Gastroesophageal sphincter (tissue), 4 donors: ENCODE measurements around the gene ZNF212. TPM values are rescaled to one million over a fixed set of nuclear protein-coding genes. Genes with fewer than 3 reads are reported as not detected.

Experiments used
- ATAC-seq: fragments of 150-250 bp; one replicate; pipeline ENCODE4 v1.9.1; 2016; ENCODE audit warnings: mild to moderate bottlenecking, moderate library complexity
- H3K27ac ChIP-seq, 4 donors: fragments of 200-600 bp; sonication (generic) in 3 of 4; 1 replicate in 3 of 4; 2 replicates in 1 of 4; pipeline ENCODE4 v1.5.1; 2016 to 2019
- H3K27me3 ChIP-seq: fragments of 200-600 bp; sonication (generic); one replicate; pipeline ENCODE4 v1.5.1; 2019
- H3K36me3 ChIP-seq, 2 donors: fragments of 200-600 bp; sonication (generic); one replicate each; pipeline ENCODE4 v1.5.1; 2019; ENCODE audit warnings: control low read depth in 1 of 2
- H3K4me1 ChIP-seq, 3 donors: fragments of 200-600 bp; sonication (generic); 1 replicate in 2 of 3; 2 replicates in 1 of 3; pipeline ENCODE4 v1.5.1; 2016 to 2019; ENCODE audit warnings: control low read depth in 2 of 3
- H3K4me3 ChIP-seq, 2 donors: fragments of 200-600 bp; sonication (generic); one replicate each; pipeline ENCODE4 v1.5.1; 2019; ENCODE audit warnings: mild to moderate bottlenecking in 1 of 2, moderate library complexity in 1 of 2
- H3K9me3 ChIP-seq, 3 donors: fragments of 200-600 bp; sonication (generic); one replicate each; pipeline ENCODE4 v1.5.1; 2017 to 2019; ENCODE audit warnings: control low read depth in 2 of 3
- EP300 ChIP-seq: sonication (generic); formaldehyde crosslinking; IDR thresholded peaks from one replicate; pipeline ENCODE4 v1.6.1; 2017; ENCODE audit warnings: antibody characterized with exemption, mild to moderate bottlenecking
- POLR2A ChIP-seq, 2 donors: fragments of 450-650 bp; IDR thresholded peaks; one replicate each; pipeline ENCODE4 v1.6.1; 2017; ENCODE audit warnings: antibody characterized with exemption in 2 of 2, mild to moderate bottlenecking in 2 of 2, moderate library complexity in 1 of 2
- POLR2AphosphoS5 ChIP-seq: sonication (generic); formaldehyde crosslinking; IDR thresholded peaks from one replicate; pipeline ENCODE4 v1.6.1; 2017; ENCODE audit warnings: antibody characterized with exemption
- WGBS, 2 donors: methylation state at CpG; one replicate each; pipeline ENCODE4 v1.1.5; 2018; ENCODE audit warnings: low coverage in 1 of 2; 5-methylcytosine and 5-hydroxymethylcytosine counted together
- total RNA-seq, 4 donors: library from RNA; depleted of rRNA; stranded (reverse); fragments of >200 nt; gene quantifications; one replicate each; pipeline ENCODE4 v1.1.0, GENCODE V29; 2016
- TF ChIP-seq, protein P1 (sequence below), 4 experiments: fragments of 200-600 bp in 2 of 4; fragments of 450-650 bp in 2 of 4; sonication (generic) in 1 of 4; IDR thresholded peaks; one replicate each; pipeline ENCODE4 v1.5.1; 2017 to 2019; ENCODE audit warnings: antibody characterized with exemption in 4 of 4, mild to moderate bottlenecking in 2 of 4, moderate library complexity in 2 of 4

Gene ZNF212
- total RNA-seq, 4 donors from 2014 or later = 4.3 to 11.1 (median 9.4) TPM

- WGBS, 2 donors = 79 to 83% methylated on average over 3 to 6 of the region's 6 CpGs
- H3K27ac ChIP-seq = no peak overlapping the region
- ATAC-seq = no peak
Observed at GRCh38 chr7:149199234-149199995, 40.0 kb upstream of the ZNF212 start.

DNA sequence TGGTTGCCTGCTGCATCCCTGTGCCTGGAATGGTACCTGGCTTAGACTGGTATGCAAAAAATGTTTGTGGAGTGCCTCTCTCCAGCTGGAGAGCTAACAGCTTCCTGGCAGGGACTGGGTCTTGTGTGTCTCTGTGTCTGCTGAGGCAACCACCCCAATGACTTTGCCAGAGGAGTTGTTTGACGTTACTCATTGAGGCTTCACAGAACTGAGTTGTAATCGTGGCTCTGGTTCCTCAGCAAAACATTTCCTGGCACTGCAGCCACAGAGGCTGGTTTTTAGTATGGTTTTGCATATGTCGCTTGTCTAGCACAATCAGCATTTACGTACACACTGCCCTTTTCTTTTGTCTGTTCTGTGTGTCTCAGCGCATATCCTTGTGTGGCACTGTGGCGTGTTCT is 36.6 kb upstream of the ZNF212 start:
- no peaks in the 10 kb centered on the region for H3K27me3 ChIP-seq
- no peaks in the 10 kb centered on the region for H3K9me3 ChIP-seq
- WGBS, 2 donors = 83 to 91% methylated on average over 4 of the region's 6 CpGs
- H3K4me3 ChIP-seq = no peak overlapping the region
- TF ChIP-seq EP300 (no peak), POLR2A (IDR thresholded peaks at IDR 0.05) (no peak), POLR2AphosphoS5 (no peak)
- TF ChIP-seq, protein P1, sequence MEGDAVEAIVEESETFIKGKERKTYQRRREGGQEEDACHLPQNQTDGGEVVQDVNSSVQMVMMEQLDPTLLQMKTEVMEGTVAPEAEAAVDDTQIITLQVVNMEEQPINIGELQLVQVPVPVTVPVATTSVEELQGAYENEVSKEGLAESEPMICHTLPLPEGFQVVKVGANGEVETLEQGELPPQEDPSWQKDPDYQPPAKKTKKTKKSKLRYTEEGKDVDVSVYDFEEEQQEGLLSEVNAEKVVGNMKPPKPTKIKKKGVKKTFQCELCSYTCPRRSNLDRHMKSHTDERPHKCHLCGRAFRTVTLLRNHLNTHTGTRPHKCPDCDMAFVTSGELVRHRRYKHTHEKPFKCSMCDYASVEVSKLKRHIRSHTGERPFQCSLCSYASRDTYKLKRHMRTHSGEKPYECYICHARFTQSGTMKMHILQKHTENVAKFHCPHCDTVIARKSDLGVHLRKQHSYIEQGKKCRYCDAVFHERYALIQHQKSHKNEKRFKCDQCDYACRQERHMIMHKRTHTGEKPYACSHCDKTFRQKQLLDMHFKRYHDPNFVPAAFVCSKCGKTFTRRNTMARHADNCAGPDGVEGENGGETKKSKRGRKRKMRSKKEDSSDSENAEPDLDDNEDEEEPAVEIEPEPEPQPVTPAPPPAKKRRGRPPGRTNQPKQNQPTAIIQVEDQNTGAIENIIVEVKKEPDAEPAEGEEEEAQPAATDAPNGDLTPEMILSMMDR (IDR thresholded peaks at IDR 0.05) = no peak
- no peak for ATAC-seq
- H3K27ac ChIP-seq = no peak overlapping the region
- H3K4me1 ChIP-seq = peaks cover 0 to 15% (median 0%) of the 10 kb centered on the region in 3 donors
- H3K36me3 ChIP-seq = peaks cover 0 to 99% of the 10 kb centered on the region in 2 donors

More at GRCh38 chr7:149199234-149199995, 40.0 kb upstream of the ZNF212 start:
- Histone ChIP-seq H3K9me3 (no peaks in the 10 kb centered on the region), H3K4me1 (peaks cover 0 to 39% (median 12%) of the 10 kb centered on the region in 3 donors), H3K4me3 (no peak overlapping the region), H3K27me3 (no peaks in the 10 kb centered on the region), H3K36me3 (peaks cover 0 to 65% of the 10 kb centered on the region in 2 donors)
- TF ChIP-seq, protein P1 (IDR thresholded peaks at IDR 0.05) = no peak
- TF ChIP-seq POLR2A (IDR thresholded peaks at IDR 0.05) = no peak
- TF ChIP-seq EP300 = no peak
- no peak for TF ChIP-seq POLR2AphosphoS5

- ATAC-seq = no peak
- no peaks in the 10 kb centered on the region for H3K27me3 ChIP-seq
- H3K4me1 ChIP-seq = peaks cover 0 to 7% (median 0%) of the 10 kb centered on the region in 3 donors
- no peak overlapping the region for H3K27ac ChIP-seq
- 76 to 80% methylated on average over 14 to 18 of the region's 18 CpGs for WGBS, 2 donors
- TF ChIP-seq EP300 (no peak), POLR2AphosphoS5 (no peak), POLR2A (IDR thresholded peaks at IDR 0.05) (no peak)
- TF ChIP-seq, protein P1 (IDR thresholded peaks at IDR 0.05) = no peak
- peaks cover 0 to 100% of the 10 kb centered on the region in 2 donors for H3K36me3 ChIP-seq
- no peak overlapping the region for H3K4me3 ChIP-seq
- no peaks in the 10 kb centered on the region for H3K9me3 ChIP-seq
Observed at GRCh38 chr7:149205690-149206381, 33.6 kb upstream of the ZNF212 start.

GRCh38 chr7:149207324-149208035 is 32.0 kb upstream of the ZNF212 start:
- peaks cover 0 to 100% of the 10 kb centered on the region in 2 donors for H3K36me3 ChIP-seq
- no peak for ATAC-seq
- H3K4me3 ChIP-seq = no peak overlapping the region
- H3K4me1 ChIP-seq = peaks cover 0 to 7% (median 0%) of the 10 kb centered on the region in 3 donors
- 67 to 94% methylated on average over 6 to 7 of the region's 35 CpGs for WGBS, 2 donors
- no peak overlapping the region for H3K27ac ChIP-seq
- no peaks in the 10 kb centered on the region for H3K9me3 ChIP-seq
- no peak for TF ChIP-seq POLR2A (IDR thresholded peaks at IDR 0.05)
- no peak for TF ChIP-seq POLR2AphosphoS5
- TF ChIP-seq, protein P1 (IDR thresholded peaks at IDR 0.05) = no peak
- TF ChIP-seq EP300 = no peak
- no peaks in the 10 kb centered on the region for H3K27me3 ChIP-seq
